ENCODE measurements around the gene CCNL2.

CCNL2 gene

GRCh38 chr1:1371746-1372711, 27.1 kb downstream of the CCNL2 start (continued):
- TF ChIP-seq ATF2 (tag by site-specific recombination; IDR thresholded peaks at IDR 0.05; ENCODE audit: low read depth) (no peak), ZNF785 (tag by site-specific recombination; IDR thresholded peaks at IDR 0.05) (no peak)

DNA sequence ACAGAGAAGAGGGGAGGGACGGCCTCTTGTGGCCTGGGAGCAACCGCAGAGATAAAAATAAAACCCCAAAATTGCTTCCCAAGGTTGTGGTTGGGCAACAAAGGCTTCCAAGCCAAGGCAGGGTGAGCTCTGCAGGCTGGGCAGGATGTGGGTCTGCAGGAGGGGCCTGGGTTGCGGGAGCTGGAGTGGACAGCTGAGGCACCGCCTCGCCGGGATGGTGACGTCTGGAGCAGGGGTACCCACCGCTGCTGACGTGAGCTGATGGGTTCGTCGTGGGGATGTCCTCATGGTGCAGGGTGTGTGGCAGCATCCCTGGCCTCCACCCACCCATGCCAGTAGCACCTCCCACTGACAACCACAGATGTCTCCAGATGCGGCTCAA, 27.8 kb downstream of the CCNL2 start:
- POLR2A ChIA-PET, result interaction anchor here (1.0 to 1.5 kb wide), 2 partner anchors 18 to 62 kb away, joined by 3 read pairs; no protein-coding TSS in a partner anchor
- peaks cover 4% of the 10 kb centered on the region; the same call in 1 of the 2 replicates for H3K4me1 ChIP-seq (ENCODE audit: control insufficient read depth, insufficient read depth, low read length)
- CTCF ChIA-PET, result interaction anchor here (0.7 to 2.8 kb wide), 12 partner anchors 8 to 95 kb away, joined by 3 to 18 read pairs (median 4); no protein-coding TSS in a partner anchor
- no peaks in the 10 kb centered on the region for H3K9me3 ChIP-seq (ENCODE audit: control insufficient read depth, insufficient read depth, low read depth, low read length)
- peaks cover 0 to 37% of the 10 kb centered on the region in 2 experiments; a peak in 2 of 3 replicates for H3K36me3 ChIP-seq (ENCODE audit: control insufficient read depth in 2 of 2, insufficient read depth in 1 of 2, low read length in 2 of 2)
- TF ChIP-seq ZNF555 (tag by site-specific recombination; conservative IDR thresholded peaks at IDR 0.05), result no peak
- no peak for TF ChIP-seq ZSCAN16 (tag by site-specific recombination; IDR thresholded peaks at IDR 0.05)
- TF ChIP-seq, protein P1, sequence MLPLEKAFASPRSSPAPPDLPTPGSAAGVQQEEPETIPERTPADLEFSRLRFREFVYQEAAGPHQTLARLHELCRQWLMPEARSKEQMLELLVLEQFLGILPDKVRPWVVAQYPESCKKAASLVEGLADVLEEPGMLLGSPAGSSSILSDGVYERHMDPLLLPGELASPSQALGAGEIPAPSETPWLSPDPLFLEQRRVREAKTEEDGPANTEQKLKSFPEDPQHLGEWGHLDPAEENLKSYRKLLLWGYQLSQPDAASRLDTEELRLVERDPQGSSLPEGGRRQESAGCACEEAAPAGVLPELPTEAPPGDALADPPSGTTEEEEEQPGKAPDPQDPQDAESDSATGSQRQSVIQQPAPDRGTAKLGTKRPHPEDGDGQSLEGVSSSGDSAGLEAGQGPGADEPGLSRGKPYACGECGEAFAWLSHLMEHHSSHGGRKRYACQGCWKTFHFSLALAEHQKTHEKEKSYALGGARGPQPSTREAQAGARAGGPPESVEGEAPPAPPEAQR (tag by site-specific recombination; IDR thresholded peaks at IDR 0.05), result no peak
- no peak for TF ChIP-seq ZNF530 (tag by site-specific recombination; IDR thresholded peaks at IDR 0.05; ENCODE audit: low read depth)
- no peak for TF ChIP-seq ZEB2 (tag by site-specific recombination; IDR thresholded peaks at IDR 0.05)
- TF ChIP-seq PRDM4 (tag by site-specific recombination; IDR thresholded peaks at IDR 0.05), result no peak
- TF ChIP-seq ZNF121 (tag by site-specific recombination; IDR thresholded peaks at IDR 0.05), result no peak
- no peak for TF ChIP-seq ZSCAN30 (tag by site-specific recombination; IDR thresholded peaks at IDR 0.05)
- no peak for TF ChIP-seq ZNF514 (tag by site-specific recombination; IDR thresholded peaks at IDR 0.05)
- no peak for TF ChIP-seq ZNF157 (tag by site-specific recombination; IDR thresholded peaks at IDR 0.05)
- TF ChIP-seq ZNF707 (tag by site-specific recombination; IDR thresholded peaks at IDR 0.05), result no peak
- no peak for TF ChIP-seq ZNF2 (tag by site-specific recombination; IDR thresholded peaks at IDR 0.05)
- no peak for TF ChIP-seq ZNF768 (tag by site-specific recombination; IDR thresholded peaks at IDR 0.05)
- TF ChIP-seq ZNF140 (tag by site-specific recombination; IDR thresholded peaks at IDR 0.05), result no peak
- no peak for TF ChIP-seq ZNF16 (tag by site-specific recombination; IDR thresholded peaks at IDR 0.05; ENCODE audit: low read depth)
- TF ChIP-seq ZNF366 (tag by site-specific recombination; conservative IDR thresholded peaks at IDR 0.05), result no peak
- H3K4me3 ChIP-seq (ENCODE audit: low read depth, low read length), result no peak overlapping the region
- H3K27ac ChIP-seq (ENCODE audit: extremely low read depth, low read depth, low read length), result no peak overlapping the region
